ENCODE data around the gene PLPP4. TPM values are rescaled to one million over a fixed set of nuclear protein-coding genes. Genes with fewer than 3 reads are reported as not detected.

PLPP4 gene
- total RNA-seq, 1 experiment from 2014 or later = not detected

DNA sequence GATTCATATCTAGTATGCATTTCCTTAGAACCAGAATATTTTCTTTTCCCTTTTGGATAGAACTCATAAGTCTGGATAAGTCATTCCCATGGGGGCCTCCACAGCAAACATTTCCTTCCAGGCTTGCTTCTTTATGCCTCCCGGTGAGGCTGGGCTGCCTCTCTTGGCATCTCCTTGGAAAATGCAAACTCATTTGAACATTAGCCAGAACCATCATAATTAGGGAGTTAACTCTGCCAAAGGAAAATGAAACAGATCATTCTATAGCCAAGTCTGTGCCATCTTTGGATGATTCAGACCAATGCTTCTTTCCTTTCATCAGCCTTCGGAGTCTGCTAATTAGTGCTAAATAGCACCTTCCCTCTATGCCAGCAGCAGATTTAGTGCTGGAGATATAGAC lies 81.1 kb downstream of the PLPP4 start:
- no peak for DNase-seq

More for the DNA sequence above, 81.1 kb downstream of the PLPP4 start:
- Mint-ChIP-seq H3K9me3 (no peaks in the 10 kb centered on the region; a peak in 1 of 5 replicates), H3K4me3 (no peak overlapping the region), H3K27me3 (ENCODE audit: low read depth) (peaks cover 3% of the 10 kb centered on the region), H3K27ac (no peak overlapping the region), H3K4me1 (peaks cover 7 to 9% of the 10 kb centered on the region in 2 experiments), H3K36me3 (ENCODE audit: insufficient read depth in 1 of 3, low read depth in 3 of 3) (no peaks in the 10 kb centered on the region)
- TF ChIP-seq, protein P1, sequence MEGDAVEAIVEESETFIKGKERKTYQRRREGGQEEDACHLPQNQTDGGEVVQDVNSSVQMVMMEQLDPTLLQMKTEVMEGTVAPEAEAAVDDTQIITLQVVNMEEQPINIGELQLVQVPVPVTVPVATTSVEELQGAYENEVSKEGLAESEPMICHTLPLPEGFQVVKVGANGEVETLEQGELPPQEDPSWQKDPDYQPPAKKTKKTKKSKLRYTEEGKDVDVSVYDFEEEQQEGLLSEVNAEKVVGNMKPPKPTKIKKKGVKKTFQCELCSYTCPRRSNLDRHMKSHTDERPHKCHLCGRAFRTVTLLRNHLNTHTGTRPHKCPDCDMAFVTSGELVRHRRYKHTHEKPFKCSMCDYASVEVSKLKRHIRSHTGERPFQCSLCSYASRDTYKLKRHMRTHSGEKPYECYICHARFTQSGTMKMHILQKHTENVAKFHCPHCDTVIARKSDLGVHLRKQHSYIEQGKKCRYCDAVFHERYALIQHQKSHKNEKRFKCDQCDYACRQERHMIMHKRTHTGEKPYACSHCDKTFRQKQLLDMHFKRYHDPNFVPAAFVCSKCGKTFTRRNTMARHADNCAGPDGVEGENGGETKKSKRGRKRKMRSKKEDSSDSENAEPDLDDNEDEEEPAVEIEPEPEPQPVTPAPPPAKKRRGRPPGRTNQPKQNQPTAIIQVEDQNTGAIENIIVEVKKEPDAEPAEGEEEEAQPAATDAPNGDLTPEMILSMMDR (conservative IDR thresholded peaks at IDR 0.05) = no peak
- no peak overlapping the region for H4K5ac ChIP-seq (ENCODE audit: insufficient read length, low read depth, low read length)
- H3K4me2 ChIP-seq (ENCODE audit: insufficient read depth, insufficient read length, low read length) = no peak overlapping the region
- no peak overlapping the region for H2BK20ac ChIP-seq (ENCODE audit: low read depth, low read length, poor library complexity, severe bottlenecking)
- no peak overlapping the region for H3K27ac ChIP-seq (ENCODE audit: insufficient read length, low read depth, low read length)
- no peak overlapping the region for H3T11ph ChIP-seq (ENCODE audit: low read length)
- no peak overlapping the region for H3K9ac ChIP-seq (ENCODE audit: extremely low read depth, insufficient read length, low read length)
- no CpG with 5 or more reads among the region's 2 CpGs for WGBS (ENCODE audit: extremely low coverage, insufficient read length, low lambda C conversion rate)
- no peaks in the 10 kb centered on the region for H3K27me3 ChIP-seq (ENCODE audit: insufficient read depth, low read length)
- H3K23ac ChIP-seq (ENCODE audit: insufficient read length, low read depth, low read length) = no peak overlapping the region
- H2AFZ ChIP-seq (ENCODE audit: low read length) = no peak overlapping the region
- H2BK5ac ChIP-seq (ENCODE audit: insufficient read length, low read length) = no peak overlapping the region
- H3K56ac ChIP-seq (ENCODE audit: insufficient read length, low read depth, low read length) = no peak overlapping the region
- no peaks in the 10 kb centered on the region for H3K23me2 ChIP-seq (ENCODE audit: insufficient read length, low read depth, low read length, poor library complexity, severe bottlenecking)
- no peaks in the 10 kb centered on the region for H3K79me2 ChIP-seq (ENCODE audit: insufficient read depth, low read length)
- H4K8ac ChIP-seq (replicated peaks; ENCODE audit: insufficient read length, low read depth, low read length) = no peak overlapping the region
- H4K20me1 ChIP-seq (ENCODE audit: control insufficient read depth, insufficient read depth, insufficient read length) = no peaks in the 10 kb centered on the region
- H3K4ac ChIP-seq (ENCODE audit: low read depth, low read length) = no peak overlapping the region
- no peaks in the 10 kb centered on the region for H3K9me3 ChIP-seq (ENCODE audit: control insufficient read depth, low read depth, low read length)
- H2AK5ac ChIP-seq (ENCODE audit: insufficient read length, low read length) = no peak overlapping the region
- H3K18ac ChIP-seq (ENCODE audit: insufficient read length, low read depth, low read length) = no peak overlapping the region
- no peak overlapping the region for H4K91ac ChIP-seq (ENCODE audit: insufficient read length, low read depth, low read length)
- H2BK15ac ChIP-seq (ENCODE audit: low read depth, low read length) = no peak overlapping the region
- H3K14ac ChIP-seq (ENCODE audit: insufficient read depth, low read length) = no peak overlapping the region
- no peaks in the 10 kb centered on the region for H3K4me1 ChIP-seq (ENCODE audit: insufficient read depth, low read length)
- no peak overlapping the region for H2BK12ac ChIP-seq (ENCODE audit: insufficient read length, low read depth, low read length)
- no peaks in the 10 kb centered on the region for H3K79me1 ChIP-seq (ENCODE audit: insufficient read depth, low read depth, low read length, poor library complexity, severe bottlenecking)
- H2BK120ac ChIP-seq (ENCODE audit: low read depth, low read length, poor library complexity, severe bottlenecking) = no peak overlapping the region

All from H9 (cell line).